GM12878 (cell line): ENCODE measurements around the gene POLD2. TPM values are rescaled to one million over a fixed set of nuclear protein-coding genes. Genes with fewer than 3 reads are reported as not detected.

Experiments
- ATAC-seq: fragments of 200-7000 bp; cut with Tn5 transposase; 3 replicates; pipeline ENCODE4 v1.9.1; 2020; ENCODE audit warnings: mild to moderate bottlenecking, moderate library complexity
- BruUV-seq: library from RNA; stranded (reverse); fragments of 400-500 nt; replicated peaks from 2 replicates; lab custom pipeline; 2021; lab: Mats Ljungman, UMichigan
- CTCF ChIA-PET: fragments of 300-600 bp; sonication (Branson Sonifier 250); formaldehyde crosslinking; extraction: SDS; loops from one replicate; lab custom pipeline; 2021; ENCODE audit warnings: inconsistent platforms; lab: Yijun Ruan, JAX
- POLR2A ChIA-PET: fragments of 350-600 bp; formaldehyde crosslinking; extraction: SDS; loops from one replicate; lab custom pipeline; 2021; ENCODE audit warnings: inconsistent platforms; lab: Charles Lee
- RAD21 ChIA-PET: fragments of 300-600 bp; sonication (Branson Sonifier 250); formaldehyde crosslinking; loops from one replicate; lab custom pipeline; 2023; ENCODE audit warnings: antibody characterized with exemption; ENCODE audit not compliant: unreplicated experiment; lab: Charles Lee
- SMC1A ChIA-PET: fragments of 300-600 bp; sonication (Branson Sonifier 250); formaldehyde crosslinking; loops from one replicate; lab custom pipeline; 2023; ENCODE audit not compliant: unreplicated experiment, uncharacterized antibody; lab: Charles Lee
- DNase-seq: peaks from one replicate; pipeline ENCODE4 v3.0.0-alpha.2; 2011; ENCODE audit warnings: low read depth, low spot score
- FAIRE-seq: peaks from 3 replicates; lab custom pipeline; 2011; peaks lifted over from hg19 to GRCh38; lab: Jason Lieb, UNC
- H2AFZ ChIP-seq: 2 replicates; pipeline ENCODE4 v1.6.0; 2011; ENCODE audit warnings: low read depth, low read length, control low read depth; ENCODE audit not compliant: control insufficient read depth
- H3K27ac ChIP-seq: 2 replicates; pipeline ENCODE4 v1.5.1; 2011; ENCODE audit warnings: control low read depth; ENCODE audit not compliant: control insufficient read depth, insufficient read depth
- H3K27me3 ChIP-seq, 2 experiments: replicated peaks in 1 of 2; 2 replicates each; pipeline versions ENCODE4 v1.6.0 to v1.6.1; 2011; ENCODE audit warnings: low read length in 1 of 2; ENCODE audit not compliant: control insufficient read depth in 2 of 2, insufficient read depth in 2 of 2
- H3K36me3 ChIP-seq, 2 experiments: 2 replicates each; pipeline ENCODE4 v1.5.1; 2011; ENCODE audit warnings: low read length in 1 of 2; ENCODE audit not compliant: control insufficient read depth in 2 of 2, insufficient read depth in 2 of 2
- H3K4me1 ChIP-seq: 2 replicates; pipeline ENCODE4 v1.6.1; 2011; ENCODE audit warnings: mild to moderate bottlenecking, low read length, moderate library complexity, mixed read lengths; ENCODE audit not compliant: control insufficient read depth, insufficient read depth
- H3K4me2 ChIP-seq: 2 replicates; pipeline ENCODE4 v1.6.0; 2011; ENCODE audit warnings: control low read depth; ENCODE audit not compliant: control insufficient read depth, insufficient read depth
- H3K4me3 ChIP-seq: fragments of 200-600 bp; sonication (generic); 2 replicates; pipeline ENCODE4 v1.5.1; 2016
- H3K79me2 ChIP-seq: 2 replicates; pipeline ENCODE4 v1.6.0; 2011; ENCODE audit warnings: low read length; ENCODE audit not compliant: control insufficient read depth, insufficient read depth
- H3K9ac ChIP-seq: 2 replicates; pipeline ENCODE4 v1.8.0; 2011; ENCODE audit warnings: low read length, control low read depth, mixed read lengths; ENCODE audit not compliant: control insufficient read depth, insufficient read depth
- H3K9me3 ChIP-seq: replicated peaks from 3 replicates; pipeline ENCODE4 v1.5.1; 2011; ENCODE audit warnings: mild to moderate bottlenecking, low read length; ENCODE audit not compliant: control insufficient read depth, insufficient read depth
- H4K20me1 ChIP-seq: 2 replicates; pipeline ENCODE4 v1.6.0; 2011; ENCODE audit not compliant: control insufficient read depth, insufficient read depth
- BHLHE40 ChIP-seq, 2 experiments: fragments of 450-650 bp in 1 of 2; IDR thresholded peaks; 2 replicates each; pipeline ENCODE4 v1.6.1; 2011 to 2017; ENCODE audit warnings: low read depth in 2 of 2, borderline replicate concordance in 1 of 2, improper control_type of control experiment in 1 of 2, low read length in 1 of 2, mild to moderate bottlenecking in 1 of 2
- BMI1 ChIP-seq: fragments of 450-650 bp; IDR thresholded peaks from 2 replicates; pipeline ENCODE4 v1.6.1; 2016; ENCODE audit warnings: mild to moderate bottlenecking, moderate library complexity, borderline replicate concordance
- CREB1 ChIP-seq: IDR thresholded peaks from 2 replicates; pipeline ENCODE4 v1.6.1; 2012; ENCODE audit warnings: low read depth, mild to moderate bottlenecking, inconsistent platforms
- E4F1 ChIP-seq: fragments of 450-650 bp; IDR thresholded peaks from 2 replicates; pipeline ENCODE4 v1.6.1; 2018; ENCODE audit warnings: borderline replicate concordance, mild to moderate bottlenecking; ENCODE audit not compliant: partially characterized antibody
- EP300 ChIP-seq, 2 experiments: fragments of 150-350 bp in 1 of 2; IDR thresholded peaks; 2 replicates each; pipeline ENCODE4 v1.6.1; 2011 to 2012; ENCODE audit warnings: low read depth in 2 of 2, low read length in 2 of 2, borderline replicate concordance in 1 of 2, improper control_type of control experiment in 1 of 2, inconsistent platforms in 1 of 2; ENCODE audit not compliant: control insufficient read depth in 1 of 2
- FOXK2 ChIP-seq: fragments of 450-650 bp; IDR thresholded peaks from 2 replicates; pipeline ENCODE4 v1.6.1; 2017; ENCODE audit warnings: mild to moderate bottlenecking, moderate library complexity
- NFIC ChIP-seq: IDR thresholded peaks from 2 replicates; pipeline ENCODE4 v1.6.1; 2012; ENCODE audit warnings: low read depth, mild to moderate bottlenecking, inconsistent platforms, low read length, moderate library complexity
- NR2C1 ChIP-seq: fragments of 450-650 bp; IDR thresholded peaks from 2 replicates; pipeline ENCODE4 v1.6.1; 2017; ENCODE audit warnings: antibody characterized with exemption, mild to moderate bottlenecking, moderate library complexity
- RB1 ChIP-seq: fragments of 450-650 bp; formaldehyde crosslinking; IDR thresholded peaks from 2 replicates; pipeline ENCODE4 v1.6.1; 2017; ENCODE audit warnings: mild to moderate bottlenecking, borderline replicate concordance
- RUNX3 ChIP-seq: IDR thresholded peaks from 2 replicates; pipeline ENCODE4 v1.6.1; 2012; ENCODE audit warnings: low read length, inconsistent platforms
- WGBS: methylation state at CpG from one replicate; pipeline ENCODE4 v1.1.6; 2016; ENCODE audit warnings: low lambda C conversion rate; ENCODE audit not compliant: insufficient replicate concordance, insufficient coverage; ENCODE audit errors: missing lambda C conversion rate; 5-methylcytosine and 5-hydroxymethylcytosine counted together
- in situ Hi-C: fragments of 300-500 bp; cut with MboI; formaldehyde crosslinking; loops from 9 replicates; pipeline ENCODE4 v1.14.3; 2018; ENCODE audit warnings: mixed read lengths
- intact Hi-C: fragments of 100-400 bp; cut with micrococcal nuclease; formaldehyde crosslinking; loops from one replicate; pipeline ENCODE4 v1.14.2; 2022; ENCODE audit not compliant: unreplicated experiment
- polyA plus RNA-seq, 11 experiments: library from polyadenylated mRNA; depleted of rRNA in 4 of 11; unstranded in 6 of 11; stranded (reverse) in 5 of 11; fragments of >200 nt; fragmentation: Nextera tagmentation in 4 of 11; fragmentation: Illumina TruSeq in 1 of 11; extraction: Ambion mirVana in 4 of 11; extraction: Trizol in 1 of 11; gene quantifications; 1 replicate in 1 of 11; 2 replicates in 10 of 11; pipeline versions ENCODE4 v1.2.1 to v1.2.3, GENCODE V29; 2011 to 2016; ENCODE audit warnings: inconsistent platforms in 2 of 11, missing spikeins in 2 of 11, low read depth in 1 of 11
- total RNA-seq, 4 experiments: library from RNA; depleted of rRNA in 3 of 4; stranded (reverse); fragments of >200 nt in 3 of 4; fragmentation: Illumina TruSeq in 1 of 4; extraction: Trizol in 1 of 4; gene quantifications; 2 replicates each; pipeline versions ENCODE4 v1.2.1 to v1.2.3, GENCODE V29; 2013 to 2021

Gene POLD2
- total and polyA plus RNA-seq, 10 of the 15 experiments (the other 5 are each of a cell fraction or from before 2014, with no cell fraction given): 19.1 to 287 (median 169) TPM

DNA sequence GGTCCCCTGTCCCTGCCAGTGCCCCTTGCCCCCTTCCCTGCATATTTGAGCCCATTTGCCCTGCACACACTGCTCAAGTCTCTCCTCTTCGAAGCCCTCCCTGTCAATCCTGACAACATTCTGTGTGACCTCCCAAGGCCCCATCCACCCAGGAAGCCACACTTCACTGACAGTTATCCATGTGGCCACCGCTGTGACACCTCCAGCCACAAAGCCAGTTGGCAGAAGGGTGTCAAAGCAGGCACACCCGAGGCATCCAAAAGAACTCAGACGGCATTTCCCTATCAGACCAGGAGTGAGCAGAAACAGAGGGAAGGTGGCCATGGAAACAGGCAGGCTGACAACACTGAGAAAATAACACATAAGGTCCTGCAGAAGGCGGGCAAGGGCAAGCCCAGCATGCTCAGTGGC, 45.7 kb downstream of the POLD2 start:
- Histone ChIP-seq H3K4me2 (no peak overlapping the region), H3K27me3 (no peaks in the 10 kb centered on the region)
- POLR2A ChIA-PET: no interaction called here

More for the DNA sequence above, 45.7 kb downstream of the POLD2 start:
- ATAC-seq (no peak), FAIRE-seq (no peak), DNase-seq (no peak)
- H3K36me3 ChIP-seq: peaks cover 26 to 43% of the 10 kb centered on the region in 2 experiments
- no TSS peak for BruUV-seq
- H3K4me1 ChIP-seq: peaks cover 18% of the 10 kb centered on the region
- ChIA-PET CTCF (no interaction called here), SMC1A (no interaction called here), RAD21 (interaction anchor here (0.8 to 1.5 kb wide), 2 partner anchors 20 to 181 kb away, joined by 3 read pairs; no protein-coding TSS in a partner anchor)
- in situ Hi-C loops: no loop called here
- no peak overlapping the region for H3K27ac ChIP-seq
- no peak overlapping the region for H2AFZ ChIP-seq
- 93% methylated on average over 5 of the region's 5 CpGs for WGBS
- no peaks in the 10 kb centered on the region for H3K9me3 ChIP-seq
- no peaks in the 10 kb centered on the region for H4K20me1 ChIP-seq
- TF ChIP-seq E4F1: no peak
- TF ChIP-seq BHLHE40 (IDR thresholded peaks at IDR 0.05; ENCODE audit: borderline replicate concordance in 1 of 2, low read depth in 2 of 2, low read length in 1 of 2): no peak
- no peak for TF ChIP-seq RB1
- no peak for TF ChIP-seq CREB1
- TF ChIP-seq BMI1: no peak
- TF ChIP-seq FOXK2: no peak
- no peak for TF ChIP-seq NFIC
- no peak for TF ChIP-seq NR2C1
- TF ChIP-seq RUNX3: no peak
- TF ChIP-seq EP300 (IDR thresholded peaks at IDR 0.05; ENCODE audit: borderline replicate concordance in 1 of 2, control insufficient read depth in 1 of 2, low read depth in 2 of 2, low read length in 2 of 2): no peak
- intact Hi-C loops: no loop called here
- peaks cover 22% of the 10 kb centered on the region for H3K79me2 ChIP-seq
- no peak overlapping the region for H3K4me3 ChIP-seq
- no peak overlapping the region for H3K9ac ChIP-seq
